Gastrocnemius medialis (tissue), 4 donors: ENCODE data around the gene DHRSX. TPM values are rescaled to one million over a fixed set of nuclear protein-coding genes. Genes with fewer than 3 reads are reported as not detected.

Experiments
- ATAC-seq, 2 donors: fragments of 150-250 bp; one replicate each; pipeline ENCODE4 v1.9.1; 2016
- DNase-seq, 2 donors: peaks; one replicate each; pipeline ENCODE4 v3.0.0-alpha.2; 2019
- H3K27ac ChIP-seq, 4 donors: fragments of 200-600 bp; sonication (generic); 1 replicate in 1 of 4; 2 replicates in 3 of 4; pipeline ENCODE4 v1.5.1; 2016 to 2018; ENCODE audit warnings: mild to moderate bottlenecking in 2 of 4, moderate library complexity in 1 of 4
- H3K27me3 ChIP-seq, 3 donors: fragments of 200-600 bp; sonication (generic) in 2 of 3; 1 replicate in 1 of 3; 2 replicates in 2 of 3; pipeline versions ENCODE4 v1.5.1 to v1.6.0; 2016 to 2019; ENCODE audit warnings: mild to moderate bottlenecking in 1 of 3, moderate library complexity in 1 of 3
- H3K36me3 ChIP-seq, 2 donors: fragments of 200-600 bp; sonication (generic) in 1 of 2; one replicate each; pipeline ENCODE4 v1.5.1; 2017 to 2018
- H3K4me1 ChIP-seq, 2 donors: fragments of 200-600 bp; sonication (generic) in 1 of 2; one replicate each; pipeline ENCODE4 v1.5.1; 2016 to 2017; ENCODE audit warnings: mild to moderate bottlenecking in 2 of 2
- H3K4me3 ChIP-seq, 4 donors: fragments of 200-600 bp; sonication (generic) in 3 of 4; 1 replicate in 1 of 4; 2 replicates in 3 of 4; pipeline ENCODE4 v1.5.1; 2016 to 2019; ENCODE audit warnings: mild to moderate bottlenecking in 2 of 4
- H3K9me3 ChIP-seq, 3 donors: fragments of 200-600 bp; sonication (generic) in 2 of 3; 1 replicate in 1 of 3; 2 replicates in 2 of 3; pipeline ENCODE4 v1.5.1; 2016 to 2019
- POLR2A ChIP-seq, 2 donors: fragments of 450-650 bp; IDR thresholded peaks; one replicate each; pipeline ENCODE4 v1.6.1; 2017; ENCODE audit warnings: antibody characterized with exemption in 2 of 2, mild to moderate bottlenecking in 2 of 2, moderate library complexity in 2 of 2
- in situ Hi-C, 4 donors: fragments of 200-750 bp; cut with MboI; loops; one replicate each; pipeline versions ENCODE4 v1.15.0 to v1.8.0; 2017; ENCODE audit warnings: low sequenced_read_pairs in 4 of 4
- intact Hi-C: fragments of 100-400 bp; cut with DNase I; formaldehyde crosslinking; loops from one replicate; pipeline ENCODE4 v1.15.1; 2023; ENCODE audit warnings: low total_unique reads
- total RNA-seq, 4 donors: library from RNA; depleted of rRNA; stranded (reverse); fragments of >200 nt; gene quantifications; one replicate each; pipeline versions ENCODE4 v1.1.0 to v1.2.3, GENCODE V29; 2016
- TF ChIP-seq, protein P1 (sequence below), 5 experiments: fragments of 450-650 bp in 3 of 5; fragments of 200-600 bp in 2 of 5; sonication (generic) in 2 of 5; IDR thresholded peaks in 4 of 5; conservative IDR thresholded peaks in 1 of 5; 1 replicate in 4 of 5; 2 replicates in 1 of 5; pipeline ENCODE4 v1.5.1; 2016 to 2019; ENCODE audit warnings: antibody characterized with exemption in 5 of 5, mild to moderate bottlenecking in 3 of 5, moderate library complexity in 3 of 5

DHRSX gene
- total RNA-seq, 4 donors from 2014 or later = 9.8 to 31.1 (median 13.6) TPM

DNA sequence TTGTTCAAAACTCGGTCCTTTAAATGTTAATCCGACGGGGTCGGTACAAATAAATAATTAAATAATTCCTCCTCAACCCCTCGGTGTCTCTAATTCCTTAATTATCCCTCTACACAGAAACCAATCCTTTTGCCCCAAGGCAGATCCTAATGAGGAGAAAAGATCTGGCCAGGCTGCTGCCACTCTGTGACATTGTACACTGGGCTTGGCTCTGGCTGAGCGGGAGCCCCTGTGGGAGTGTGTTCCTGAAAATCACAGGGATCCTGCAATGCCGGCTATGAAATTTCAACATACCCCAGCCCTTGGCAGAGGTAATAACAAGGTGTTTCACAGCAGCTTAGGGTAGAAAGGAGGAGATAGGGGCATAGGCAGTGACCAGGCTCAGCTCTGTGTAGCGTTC, 96.0 kb downstream of the DHRSX start:
- ATAC-seq (peak in 1 of 2 donors; percentile 28), DNase-seq (peak; percentile 40 to 44)
- Histone ChIP-seq H3K4me1 (peaks cover 10 to 27% of the 10 kb centered on the region in 2 donors), H3K27ac (peak overlapping the region; percentile 81 to 92 (median 88)), H3K9me3 (peaks cover 0 to 2% (median 0%) of the 10 kb centered on the region in 3 donors), H3K27me3 (no peaks in the 10 kb centered on the region), H3K4me3 (no peak overlapping the region), H3K36me3 (no peaks in the 10 kb centered on the region)
- peak; percentile 27 to 28 for TF ChIP-seq POLR2A (IDR thresholded peaks at IDR 0.05)
- TF ChIP-seq, protein P1, sequence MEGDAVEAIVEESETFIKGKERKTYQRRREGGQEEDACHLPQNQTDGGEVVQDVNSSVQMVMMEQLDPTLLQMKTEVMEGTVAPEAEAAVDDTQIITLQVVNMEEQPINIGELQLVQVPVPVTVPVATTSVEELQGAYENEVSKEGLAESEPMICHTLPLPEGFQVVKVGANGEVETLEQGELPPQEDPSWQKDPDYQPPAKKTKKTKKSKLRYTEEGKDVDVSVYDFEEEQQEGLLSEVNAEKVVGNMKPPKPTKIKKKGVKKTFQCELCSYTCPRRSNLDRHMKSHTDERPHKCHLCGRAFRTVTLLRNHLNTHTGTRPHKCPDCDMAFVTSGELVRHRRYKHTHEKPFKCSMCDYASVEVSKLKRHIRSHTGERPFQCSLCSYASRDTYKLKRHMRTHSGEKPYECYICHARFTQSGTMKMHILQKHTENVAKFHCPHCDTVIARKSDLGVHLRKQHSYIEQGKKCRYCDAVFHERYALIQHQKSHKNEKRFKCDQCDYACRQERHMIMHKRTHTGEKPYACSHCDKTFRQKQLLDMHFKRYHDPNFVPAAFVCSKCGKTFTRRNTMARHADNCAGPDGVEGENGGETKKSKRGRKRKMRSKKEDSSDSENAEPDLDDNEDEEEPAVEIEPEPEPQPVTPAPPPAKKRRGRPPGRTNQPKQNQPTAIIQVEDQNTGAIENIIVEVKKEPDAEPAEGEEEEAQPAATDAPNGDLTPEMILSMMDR (IDR thresholded peaks at IDR 0.05 in 4 of 5, conservative IDR thresholded peaks at IDR 0.05 in 1 of 5) = no peak
- intact Hi-C loops = loop anchor here (5.0 kb wide), 2 partner anchors 62 to 98 kb away; partner anchors contain the start of genes DHRSX and ZBED1
- in situ Hi-C loops = no loop called here

DNA sequence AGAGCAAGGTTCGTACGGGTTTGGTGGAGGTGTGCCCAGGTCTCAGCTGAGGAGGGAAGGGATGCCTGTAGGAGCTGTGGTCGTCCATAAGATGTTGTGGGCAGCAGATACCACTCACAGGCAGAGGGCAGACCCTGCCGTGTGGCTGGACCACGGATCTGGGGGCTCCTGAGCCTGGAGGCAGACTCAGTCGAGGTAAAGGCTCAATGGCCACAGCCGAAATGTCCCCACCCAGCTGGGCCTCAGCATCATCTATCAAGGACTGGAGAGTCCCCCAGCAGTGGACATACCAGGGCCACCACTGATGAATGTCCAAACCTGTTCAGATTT, 98.5 kb downstream of the DHRSX start:
- H3K36me3 ChIP-seq = no peaks in the 10 kb centered on the region
- no peaks in the 10 kb centered on the region for H3K27me3 ChIP-seq
- no peak for DNase-seq
- peak overlapping the region; percentile 81 to 92 (median 88) for H3K27ac ChIP-seq
- H3K9me3 ChIP-seq = peaks cover 0 to 2% (median 0%) of the 10 kb centered on the region in 3 donors
- no peak for ATAC-seq
- H3K4me1 ChIP-seq = peaks cover 10 to 27% of the 10 kb centered on the region in 2 donors
- peak overlapping the region in 3 of 4 donors; percentile 22 to 31 (median 23) for H3K4me3 ChIP-seq
- intact Hi-C loops (loop anchor here (2.0 to 5.0 kb wide), 3 partner anchors 60 to 100 kb away; partner anchors contain the start of genes DHRSX and ZBED1), in situ Hi-C loops (no loop called here)
- TF ChIP-seq POLR2A (IDR thresholded peaks at IDR 0.05) = peak in 1 of 2 donors; percentile 1
- TF ChIP-seq, protein P1 (IDR thresholded peaks at IDR 0.05 in 4 of 5, conservative IDR thresholded peaks at IDR 0.05 in 1 of 5) = no peak

DNA sequence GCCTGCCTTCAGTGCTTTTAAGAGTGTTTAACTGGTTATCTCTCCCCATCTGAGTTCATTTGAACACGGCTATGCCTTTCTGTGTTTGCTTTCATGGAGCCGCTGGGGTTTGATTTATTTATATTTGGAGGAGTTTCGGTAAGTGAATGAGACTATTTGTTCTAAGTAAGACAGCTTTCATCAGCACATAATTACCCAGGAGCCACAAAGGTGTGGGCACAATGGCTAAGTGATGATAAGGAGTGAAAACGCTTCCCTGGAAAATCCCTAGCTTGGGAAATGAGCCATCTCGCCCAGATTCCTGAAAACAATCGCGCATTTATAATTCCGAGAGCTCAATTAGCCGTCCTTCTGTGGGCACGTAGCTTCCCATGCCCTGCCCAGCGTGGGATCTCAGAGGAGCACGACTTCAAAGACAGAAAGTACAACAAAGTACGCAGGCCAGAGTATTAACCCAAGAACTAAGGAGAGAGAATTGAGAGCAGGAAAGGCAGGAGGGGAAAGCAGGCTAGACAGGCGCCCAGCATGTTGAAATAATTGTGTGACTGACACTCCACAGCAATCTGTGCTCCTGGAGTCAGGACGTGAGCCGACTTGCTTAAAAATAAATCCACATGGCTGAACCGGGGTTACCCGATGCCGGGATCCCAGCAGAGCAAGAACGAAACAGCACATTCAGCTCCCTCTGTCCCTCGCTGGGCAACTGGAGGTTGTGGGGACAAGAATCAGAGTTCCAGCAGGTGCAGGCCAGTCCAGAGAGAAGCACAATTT, 99.0 kb downstream of the DHRSX start:
- Histone ChIP-seq H3K4me1 (peaks cover 10 to 27% of the 10 kb centered on the region in 2 donors), H3K27me3 (no peaks in the 10 kb centered on the region), H3K27ac (peak overlapping the region; percentile 81 to 92 (median 88)), H3K4me3 (peak overlapping the region in 3 of 4 donors; percentile 22 to 31 (median 28)), H3K9me3 (no peaks in the 10 kb centered on the region), H3K36me3 (no peaks in the 10 kb centered on the region)
- intact Hi-C loops = loop anchor here (2.0 to 5.0 kb wide), 3 partner anchors 59 to 101 kb away; partner anchors contain the start of genes DHRSX and ZBED1
- TF ChIP-seq, protein P1 (IDR thresholded peaks at IDR 0.05 in 4 of 5, conservative IDR thresholded peaks at IDR 0.05 in 1 of 5) = no peak
- peak in 1 of 2 donors; percentile 56 for TF ChIP-seq POLR2A (IDR thresholded peaks at IDR 0.05)
- peak; percentile 90 to 93 for DNase-seq
- in situ Hi-C loops = no loop called here
- ATAC-seq = peak; percentile 87 to 93

DNA sequence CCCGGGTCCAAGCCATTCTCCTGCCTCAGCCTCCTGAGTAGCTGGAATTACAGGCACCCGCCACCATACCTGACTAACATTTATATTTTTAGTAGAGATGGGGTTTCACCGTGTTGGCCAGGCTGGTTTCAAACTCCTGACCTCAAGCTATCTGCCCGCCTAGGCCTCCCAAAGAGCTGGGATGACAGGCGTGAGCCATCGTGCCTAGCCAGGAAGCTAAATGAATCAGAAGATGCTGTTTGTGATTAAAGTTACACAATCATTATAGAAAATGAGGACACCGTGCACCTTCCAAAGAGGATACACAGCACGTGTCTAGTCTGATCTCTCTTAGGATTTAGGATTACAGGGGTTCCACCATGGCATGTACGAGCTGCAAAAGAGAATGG, 99.6 kb downstream of the DHRSX start:
- H3K27me3 ChIP-seq = no peaks in the 10 kb centered on the region
- TF ChIP-seq, protein P1 (IDR thresholded peaks at IDR 0.05 in 4 of 5, conservative IDR thresholded peaks at IDR 0.05 in 1 of 5) = no peak
- H3K36me3 ChIP-seq = no peaks in the 10 kb centered on the region
- H3K9me3 ChIP-seq = no peaks in the 10 kb centered on the region
- DNase-seq (peak; percentile 72 to 79), ATAC-seq (peak; percentile 78 to 83)
- H3K4me3 ChIP-seq = peak overlapping the region in 2 of 4 donors; percentile 20 to 28
- peak overlapping the region; percentile 81 to 92 (median 88) for H3K27ac ChIP-seq
- intact Hi-C loops = loop anchor here (5.0 kb wide), 2 partner anchors 59 to 101 kb away; partner anchors contain the start of genes DHRSX and ZBED1
- H3K4me1 ChIP-seq = peaks cover 10 to 27% of the 10 kb centered on the region in 2 donors
- in situ Hi-C loops = no loop called here
